Neural progenitor cell (in vitro differentiated cells): ENCODE results near the gene SYT3. TPM values are rescaled to one million over a fixed set of nuclear protein-coding genes. Genes with fewer than 3 reads are reported as not detected.

Source experiments
- DNase-seq: peaks from one replicate; pipeline ENCODE4 v3.0.0-alpha.2; 2016; ENCODE audit warnings: low spot score
- H2AFZ ChIP-seq: fragments of 200-600 bp; sonication (generic); replicated peaks from 2 replicates; pipeline ENCODE4 v1.6.1; 2016; ENCODE audit warnings: antibody characterized with exemption
- H3F3A ChIP-seq: fragments of 200-600 bp; sonication (generic); 2 replicates; pipeline ENCODE4 v1.6.1; 2016; ENCODE audit warnings: antibody characterized with exemption, low read depth
- H3K27ac ChIP-seq: fragments of 200-600 bp; sonication (generic); 2 replicates; pipeline ENCODE4 v1.5.1; 2016; ENCODE audit warnings: mild to moderate bottlenecking
- H3K27me3 ChIP-seq: fragments of 200-600 bp; sonication (generic); 2 replicates; pipeline ENCODE4 v1.6.1; 2016; ENCODE audit warnings: mild to moderate bottlenecking, moderate library complexity
- H3K36me3 ChIP-seq: fragments of 200-600 bp; sonication (generic); 2 replicates; pipeline ENCODE4 v1.5.1; 2016
- H3K4me1 ChIP-seq: fragments of 200-600 bp; sonication (generic); 2 replicates; pipeline ENCODE4 v1.6.1; 2016; ENCODE audit warnings: mixed run types
- H3K4me2 ChIP-seq: fragments of 200-600 bp; sonication (generic); 2 replicates; pipeline ENCODE4 v1.6.1; 2016
- H3K4me3 ChIP-seq: fragments of 200-600 bp; sonication (generic); 2 replicates; pipeline ENCODE4 v1.5.1; 2016
- H3K79me2 ChIP-seq: fragments of 200-600 bp; sonication (generic); 2 replicates; pipeline ENCODE4 v1.6.1; 2016; ENCODE audit warnings: low read depth
- H3K9ac ChIP-seq: fragments of 200-600 bp; sonication (generic); 2 replicates; pipeline ENCODE4 v1.6.1; 2016
- H3K9me3 ChIP-seq: fragments of 200-600 bp; sonication (generic); 2 replicates; pipeline ENCODE4 v1.5.1; 2016; ENCODE audit warnings: low read depth
- H4K20me1 ChIP-seq: fragments of 200-600 bp; sonication (generic); 2 replicates; pipeline ENCODE4 v1.6.1; 2016; ENCODE audit warnings: low read depth
- H3K27ac Mint-ChIP-seq: 3 replicates; pipeline ENCODE4 v1.8.0; 2021; ENCODE audit warnings: mixed read lengths
- H3K27me3 Mint-ChIP-seq: 2 replicates; pipeline ENCODE4 v1.8.0; 2022; ENCODE audit warnings: low read depth, mild to moderate bottlenecking, inconsistent platforms, moderate library complexity, mixed read lengths; ENCODE audit not compliant: insufficient read depth
- H3K36me3 Mint-ChIP-seq: 3 replicates; pipeline ENCODE4 v1.8.0; 2021; ENCODE audit warnings: mixed read lengths
- H3K4me1 Mint-ChIP-seq: 3 replicates; pipeline ENCODE4 v1.8.0; 2021; ENCODE audit warnings: mixed read lengths
- H3K4me3 Mint-ChIP-seq: 3 replicates; pipeline ENCODE4 v1.8.0; 2021; ENCODE audit warnings: mild to moderate bottlenecking, moderate library complexity, mixed read lengths
- H3K9me3 Mint-ChIP-seq: 3 replicates; pipeline ENCODE4 v1.8.0; 2020; ENCODE audit warnings: mixed read lengths
- CTCF ChIP-seq: fragments of 200-600 bp; sonication (generic); IDR thresholded peaks from 2 replicates; pipeline ENCODE4 v1.5.1; 2017; ENCODE audit warnings: antibody characterized with exemption, mild to moderate bottlenecking
- EZH2 ChIP-seq: fragments of 200-600 bp; sonication (generic); IDR thresholded peaks from 2 replicates; pipeline ENCODE4 v1.6.1; 2017; ENCODE audit warnings: antibody characterized with exemption, mild to moderate bottlenecking, moderate library complexity
- EZH2phosphoT487 ChIP-seq: fragments of 200-600 bp; sonication (generic); IDR thresholded peaks from 2 replicates; pipeline ENCODE4 v1.6.1; 2017; ENCODE audit warnings: antibody characterized with exemption
- total RNA-seq: library from RNA; depleted of rRNA; stranded (reverse); fragments of >200 nt; gene quantifications from 2 replicates; pipeline ENCODE4 v1.2.3, GENCODE V29; 2015; ENCODE audit warnings: low replicate concordance

The SYT3 gene
- total RNA-seq, 1 donor from 2014 or later: 0.41 TPM

- peak; percentile 99 for DNase-seq
- no peaks in the 10 kb centered on the region for H3K36me3 Mint-ChIP-seq
- Histone ChIP-seq H3K9me3 (no peaks in the 10 kb centered on the region), H4K20me1 (no peaks in the 10 kb centered on the region), H3K27ac (no peak overlapping the region), H3F3A (peaks cover 7% of the 10 kb centered on the region), H3K4me1 (no peaks in the 10 kb centered on the region), H3K4me2 (peak overlapping the region; percentile 78), H3K27me3 (peaks cover 3% of the 10 kb centered on the region), H3K36me3 (no peaks in the 10 kb centered on the region), H3K4me3 (peak overlapping the region; percentile 53), H3K79me2 (no peaks in the 10 kb centered on the region), H3K9ac (no peak overlapping the region), H2AFZ (no peak overlapping the region)
- peaks cover 45% of the 10 kb centered on the region for H3K4me1 Mint-ChIP-seq
- peak overlapping the region; percentile 90 for H3K27ac Mint-ChIP-seq
- H3K27me3 Mint-ChIP-seq: peaks cover 13% of the 10 kb centered on the region
- H3K9me3 Mint-ChIP-seq: peaks cover 4% of the 10 kb centered on the region
- H3K4me3 Mint-ChIP-seq: peak overlapping the region; percentile 95
- TF ChIP-seq CTCF (no peak), EZH2phosphoT487 (no peak), EZH2 (no peak)
These were observed 18.2 kb upstream of the SYT3 start for GRCh38 chr19:50657712-50658440.

- no peak overlapping the region for H3K9ac ChIP-seq
- peaks cover 12% of the 10 kb centered on the region for H3K27me3 Mint-ChIP-seq
- peak overlapping the region; percentile 95 for H3K4me3 Mint-ChIP-seq
- no peak overlapping the region for H3K27ac ChIP-seq
- no peaks in the 10 kb centered on the region for H3K36me3 Mint-ChIP-seq
- TF ChIP-seq CTCF: no peak
- TF ChIP-seq EZH2phosphoT487: no peak
- no peak for TF ChIP-seq EZH2
- H3K79me2 ChIP-seq: no peaks in the 10 kb centered on the region
- no peak overlapping the region for H2AFZ ChIP-seq
- no peak for DNase-seq
- peak overlapping the region; percentile 53 for H3K4me3 ChIP-seq
- peak overlapping the region; percentile 78 for H3K4me2 ChIP-seq
- H3K9me3 ChIP-seq: no peaks in the 10 kb centered on the region
- no peaks in the 10 kb centered on the region for H4K20me1 ChIP-seq
- H3K4me1 ChIP-seq: no peaks in the 10 kb centered on the region
- H3K27ac Mint-ChIP-seq: peak overlapping the region; percentile 10
- peaks cover 45% of the 10 kb centered on the region for H3K4me1 Mint-ChIP-seq
- peaks cover 7% of the 10 kb centered on the region for H3F3A ChIP-seq
- peaks cover 4% of the 10 kb centered on the region for H3K9me3 Mint-ChIP-seq
- no peaks in the 10 kb centered on the region for H3K36me3 ChIP-seq
- peaks cover 3% of the 10 kb centered on the region for H3K27me3 ChIP-seq
These were observed 17.6 kb upstream of the SYT3 start for GRCh38 chr19:50657222-50657669.

- Histone ChIP-seq H3K36me3 (no peaks in the 10 kb centered on the region), H3F3A (peaks cover 6% of the 10 kb centered on the region), H2AFZ (no peak overlapping the region), H3K79me2 (no peaks in the 10 kb centered on the region), H3K4me3 (no peak overlapping the region), H4K20me1 (no peaks in the 10 kb centered on the region), H3K4me1 (no peaks in the 10 kb centered on the region), H3K9ac (no peak overlapping the region), H3K9me3 (no peaks in the 10 kb centered on the region), H3K27me3 (peaks cover 3% of the 10 kb centered on the region), H3K4me2 (no peak overlapping the region), H3K27ac (no peak overlapping the region)
- peaks cover 27% of the 10 kb centered on the region for H3K4me1 Mint-ChIP-seq
- peak overlapping the region; percentile 3 for H3K4me3 Mint-ChIP-seq
- TF ChIP-seq EZH2phosphoT487 (no peak), EZH2 (no peak), CTCF (no peak)
- peaks cover 4% of the 10 kb centered on the region for H3K9me3 Mint-ChIP-seq
- H3K27ac Mint-ChIP-seq: no peak overlapping the region
- H3K36me3 Mint-ChIP-seq: no peaks in the 10 kb centered on the region
- DNase-seq: no peak
- H3K27me3 Mint-ChIP-seq: peaks cover 11% of the 10 kb centered on the region
These were observed 15.2 kb upstream of the SYT3 start for GRCh38 chr19:50654882-50655281.
